ENCODE results near the gene OSBPL5.

The OSBPL5 gene

GRCh38 chr11:3096909-3097530, 68.1 kb downstream of the OSBPL5 start:
- no peak for DNase-seq

GRCh38 chr11:3095712-3096361, 69.3 kb downstream of the OSBPL5 start:
- no peak for DNase-seq

GRCh38 chr11:3094223-3094824, 70.8 kb downstream of the OSBPL5 start:
- no peak for DNase-seq

- no peak for DNase-seq
These were observed 71.6 kb downstream of the OSBPL5 start for GRCh38 chr11:3093281-3094191.

- no peak for DNase-seq
These were observed 72.4 kb downstream of the OSBPL5 start for GRCh38 chr11:3092603-3093141.

- peak; percentile 64 for DNase-seq
These were observed 73.1 kb downstream of the OSBPL5 start for GRCh38 chr11:3091846-3092602.

- no peak for DNase-seq
These were observed 73.8 kb downstream of the OSBPL5 start for GRCh38 chr11:3091081-3091845.

GRCh38 chr11:3090096-3090901, 74.8 kb downstream of the OSBPL5 start:
- no peak for DNase-seq

- DNase-seq, result no peak
These were observed 75.7 kb downstream of the OSBPL5 start for GRCh38 chr11:3089236-3090061.

GRCh38 chr11:3088806-3089205, 76.3 kb downstream of the OSBPL5 start:
- DNase-seq, result no peak

- no peak for DNase-seq
These were observed 77.0 kb downstream of the OSBPL5 start for GRCh38 chr11:3087821-3088800.

GRCh38 chr11:3087373-3087772, 77.7 kb downstream of the OSBPL5 start:
- no peak for DNase-seq

GRCh38 chr11:3086671-3087150, 78.4 kb downstream of the OSBPL5 start:
- DNase-seq, result no peak

GRCh38 chr11:3086114-3086513, 79.0 kb downstream of the OSBPL5 start:
- DNase-seq, result no peak

- DNase-seq, result no peak
These were observed 80.1 kb downstream of the OSBPL5 start for GRCh38 chr11:3085052-3085451.

GRCh38 chr11:3083321-3083720, 81.8 kb downstream of the OSBPL5 start:
- DNase-seq, result no peak

GRCh38 chr11:3081386-3081751, 83.7 kb downstream of the OSBPL5 start:
- no peak for DNase-seq

- DNase-seq, result no peak
These were observed 84.3 kb downstream of the OSBPL5 start for GRCh38 chr11:3080733-3081385.

Measured in midbrain (tissue), 1 donor.